H1 (cell line): ENCODE measurements around the gene GALNT13. TPM values are rescaled to one million over a fixed set of nuclear protein-coding genes. Genes with fewer than 3 reads are reported as not detected.

Experiments used
- CTCF ChIA-PET: fragments of 300-600 bp; sonication (Branson Sonifier 250); formaldehyde crosslinking; loops from one replicate; lab custom pipeline; 2021; ENCODE audit not compliant: partially characterized antibody; lab: Charles Lee
- POLR2A ChIA-PET: fragments of 300-600 bp; sonication (Branson Sonifier 250); formaldehyde crosslinking; loops from one replicate; lab custom pipeline; 2021; ENCODE audit warnings: inconsistent platforms; ENCODE audit not compliant: partially characterized antibody; lab: Charles Lee
- DNase-seq, 2 experiments: peaks; one replicate each; pipeline versions ENCODE4 v3.0.0 to v3.0.0-alpha.2; 2010 to 2022; ENCODE audit warnings: low spot score in 2 of 2, low read depth in 1 of 2, mixed read lengths in 1 of 2
- FAIRE-seq: peaks from 2 replicates; lab custom pipeline; 2011; peaks lifted over from hg19 to GRCh38; lab: Jason Lieb, UNC
- H2AFZ ChIP-seq: 2 replicates; pipeline ENCODE4 v1.8.1; 2012; ENCODE audit warnings: low read length, inconsistent platforms
- H2AK5ac ChIP-seq: 2 replicates; pipeline ENCODE4 v1.6.1; 2013; ENCODE audit warnings: low read depth, low read length
- H2BK120ac ChIP-seq: replicated peaks from 2 replicates; pipeline ENCODE3; 2013; ENCODE audit warnings: low read depth, low read length, inconsistent platforms
- H2BK12ac ChIP-seq: 2 replicates; pipeline ENCODE4 v1.6.1; 2013; ENCODE audit warnings: low read depth, low read length
- H2BK15ac ChIP-seq: 2 replicates; pipeline ENCODE4 v1.6.1; 2013; ENCODE audit warnings: low read length
- H2BK20ac ChIP-seq: 2 replicates; pipeline ENCODE4 v1.6.1; 2013; ENCODE audit warnings: low read length
- H2BK5ac ChIP-seq: 2 replicates; pipeline ENCODE4 v1.6.1; 2013; ENCODE audit warnings: low read depth, low read length
- H3K14ac ChIP-seq: 2 replicates; pipeline ENCODE4 v1.6.1; 2013; ENCODE audit warnings: inconsistent platforms; ENCODE audit not compliant: insufficient read length
- H3K18ac ChIP-seq: 2 replicates; pipeline ENCODE4 v1.6.1; 2013; ENCODE audit warnings: low read length; ENCODE audit errors: extremely low read depth
- H3K23ac ChIP-seq: 2 replicates; pipeline ENCODE4 v1.6.1; 2013; ENCODE audit warnings: inconsistent platforms; ENCODE audit not compliant: insufficient read length
- H3K23me2 ChIP-seq: 2 replicates; pipeline ENCODE4 v1.6.1; 2013; ENCODE audit warnings: low read depth, low read length
- H3K27ac ChIP-seq: 2 replicates; pipeline ENCODE4 v1.6.1; 2011; ENCODE audit warnings: low read depth, low read length, inconsistent platforms
- H3K27me3 ChIP-seq, 4 experiments: replicated peaks in 1 of 4; 1 replicate in 1 of 4; 2 replicates in 3 of 4; pipeline versions ENCODE4 v1.6.1 to v1.8.1; 2011 to 2013; ENCODE audit warnings: low read length in 3 of 4, mild to moderate bottlenecking in 3 of 4, inconsistent platforms in 2 of 4, mixed read lengths in 2 of 4, moderate library complexity in 1 of 4; ENCODE audit not compliant: control insufficient read depth in 3 of 4, insufficient read depth in 3 of 4; ENCODE audit errors: extremely low read depth in 1 of 4
- H3K36me3 ChIP-seq, 4 experiments: 2 replicates each; pipeline versions ENCODE4 v1.6.1 to v1.8.1; 2011 to 2013; ENCODE audit warnings: mild to moderate bottlenecking in 4 of 4, low read length in 3 of 4, moderate library complexity in 2 of 4, control low read depth in 1 of 4, inconsistent platforms in 1 of 4; ENCODE audit not compliant: insufficient read depth in 4 of 4, control insufficient read depth in 2 of 4
- H3K4ac ChIP-seq: replicated peaks from 2 replicates; pipeline ENCODE3; 2013; ENCODE audit warnings: low read length, low read depth, mixed read lengths, inconsistent platforms; ENCODE audit not compliant: insufficient read length
- H3K4me1 ChIP-seq, 4 experiments: replicated peaks in 1 of 4; 1 replicate in 1 of 4; 2 replicates in 3 of 4; pipeline versions ENCODE4 v1.6.1 to v1.8.1; 2011 to 2013; ENCODE audit warnings: low read length in 3 of 4, inconsistent platforms in 2 of 4, mixed read lengths in 1 of 4; ENCODE audit not compliant: insufficient read depth in 4 of 4, control insufficient read depth in 3 of 4
- H3K4me2 ChIP-seq, 2 experiments: 2 replicates each; pipeline versions ENCODE4 v1.6.1 to v1.8.1; 2011 to 2013; ENCODE audit warnings: low read depth in 2 of 2, low read length in 2 of 2, control low read depth in 1 of 2, inconsistent platforms in 1 of 2, mild to moderate bottlenecking in 1 of 2; ENCODE audit not compliant: insufficient read depth in 1 of 2
- H3K4me3 ChIP-seq, 4 experiments: fragments of 200-600, 300-600 bp in 1 of 4; sonication (generic), shearing (Covaris generic), sonication (Bioruptor Twin) in 1 of 4; 2 replicates each; pipeline versions ENCODE4 v1.5.1 to v1.8.1; 2011 to 2016; ENCODE audit warnings: low read length in 4 of 4, low read depth in 3 of 4, control low read depth in 2 of 4, inconsistent platforms in 2 of 4, mild to moderate bottlenecking in 2 of 4, mixed read lengths in 1 of 4, moderate library complexity in 1 of 4; ENCODE audit not compliant: insufficient read depth in 2 of 4; ENCODE audit errors: extremely low read depth in 1 of 4
- H3K56ac ChIP-seq: replicated peaks from 2 replicates; pipeline ENCODE3; 2013; ENCODE audit warnings: low read depth, mild to moderate bottlenecking, mixed read lengths, low read length, inconsistent platforms; ENCODE audit not compliant: insufficient read length
- H3K79me1 ChIP-seq: 2 replicates; pipeline ENCODE4 v1.6.1; 2013; ENCODE audit warnings: low read depth, low read length, control low read depth
- H3K79me2 ChIP-seq, 2 experiments: 2 replicates each; pipeline versions ENCODE4 v1.6.1 to v1.8.1; 2012 to 2013; ENCODE audit warnings: low read length in 2 of 2, mild to moderate bottlenecking in 2 of 2, inconsistent platforms in 1 of 2; ENCODE audit not compliant: insufficient read depth in 2 of 2, control insufficient read depth in 1 of 2
- H3K9ac ChIP-seq, 4 experiments: replicated peaks in 1 of 4; 1 replicate in 1 of 4; 2 replicates in 3 of 4; pipeline versions ENCODE4 v1.6.1 to v1.8.1; 2011 to 2013; ENCODE audit warnings: low read depth in 3 of 4, low read length in 3 of 4, control low read depth in 2 of 4, mild to moderate bottlenecking in 2 of 4, moderate library complexity in 2 of 4, inconsistent platforms in 1 of 4; ENCODE audit errors: extremely low read depth in 1 of 4
- H3K9me3 ChIP-seq, 2 experiments: 2 replicates each; pipeline versions ENCODE4 v1.6.1 to v1.8.1; 2012 to 2013; ENCODE audit warnings: mild to moderate bottlenecking in 2 of 2, moderate library complexity in 2 of 2, control low read depth in 1 of 2, inconsistent platforms in 1 of 2, low read depth in 1 of 2, low read length in 1 of 2, mixed read lengths in 1 of 2; ENCODE audit not compliant: insufficient read depth in 2 of 2
- H4K20me1 ChIP-seq, 2 experiments: replicated peaks in 1 of 2; 2 replicates each; pipeline versions ENCODE3 to v1.8.1; 2011 to 2013; ENCODE audit warnings: inconsistent platforms in 2 of 2, low read length in 2 of 2, mild to moderate bottlenecking in 1 of 2; ENCODE audit not compliant: insufficient read depth in 2 of 2, control insufficient read depth in 1 of 2
- H4K5ac ChIP-seq: 2 replicates; pipeline ENCODE4 v1.6.1; 2013; ENCODE audit warnings: low read length, low read depth, mixed read lengths, inconsistent platforms; ENCODE audit not compliant: insufficient read length
- H4K8ac ChIP-seq: 2 replicates; pipeline ENCODE4 v1.8.0; 2013; ENCODE audit warnings: mild to moderate bottlenecking, moderate library complexity, low read length, inconsistent platforms; ENCODE audit not compliant: insufficient read depth; ENCODE audit errors: extremely low read depth
- H4K91ac ChIP-seq: replicated peaks from 2 replicates; pipeline ENCODE3; 2013; ENCODE audit warnings: low read length, mixed read lengths, inconsistent platforms; ENCODE audit not compliant: insufficient read length
- CHD1 ChIP-seq: IDR thresholded peaks from 2 replicates; pipeline ENCODE4 v1.6.1; 2012; ENCODE audit warnings: low read depth, low read length, improper control_type of control experiment
- CTBP2 ChIP-seq: IDR thresholded peaks from 2 replicates; pipeline ENCODE4 v1.7.0; 2011; ENCODE audit warnings: borderline replicate concordance, mild to moderate bottlenecking, moderate library complexity, mixed read lengths, low read length; ENCODE audit not compliant: insufficient read depth, insufficient read length
- EGR1 ChIP-seq: IDR thresholded peaks from 2 replicates; pipeline ENCODE4 v1.6.1; 2011; ENCODE audit warnings: low read depth, low read length, borderline replicate concordance
- EZH2 ChIP-seq: fragments of 200-600 bp; sonication (generic); IDR thresholded peaks from 2 replicates; pipeline ENCODE4 v1.7.1; 2012; ENCODE audit warnings: low read depth, mild to moderate bottlenecking, moderate library complexity, low read length, inconsistent platforms; ENCODE audit not compliant: severe bottlenecking
- GABPA ChIP-seq: IDR thresholded peaks from 2 replicates; pipeline ENCODE4 v1.6.1; 2011; ENCODE audit warnings: mild to moderate bottlenecking, low read length, moderate library complexity, borderline replicate concordance; ENCODE audit not compliant: insufficient read depth
- JUN ChIP-seq: IDR thresholded peaks from 2 replicates; pipeline ENCODE4 v1.6.1; 2011; ENCODE audit warnings: low read depth, mild to moderate bottlenecking, improper control_type of control experiment, low read length
- JUND ChIP-seq: IDR thresholded peaks from 2 replicates; pipeline ENCODE4 v1.6.1; 2011; ENCODE audit warnings: mild to moderate bottlenecking, improper control_type of control experiment, low read length
- POLR2A ChIP-seq, 2 experiments: IDR thresholded peaks; 1 replicate in 1 of 2; 2 replicates in 1 of 2; pipeline ENCODE4 v1.6.1; 2011; ENCODE audit warnings: low read depth in 2 of 2, low read length in 2 of 2, mild to moderate bottlenecking in 2 of 2; ENCODE audit errors: control extremely low read depth in 1 of 2
- RFX5 ChIP-seq: IDR thresholded peaks from 2 replicates; pipeline ENCODE4 v1.6.1; 2011; ENCODE audit warnings: low read depth, low read length, improper control_type of control experiment, borderline replicate concordance
- RXRA ChIP-seq: IDR thresholded peaks from 2 replicates; pipeline ENCODE4 v1.6.1; 2011; ENCODE audit warnings: low read depth, mild to moderate bottlenecking, low read length, moderate library complexity; ENCODE audit not compliant: insufficient read depth
- SIN3A ChIP-seq, 2 experiments: IDR thresholded peaks in 1 of 2; conservative IDR thresholded peaks in 1 of 2; 2 replicates each; pipeline ENCODE4 v1.6.1; 2011 to 2012; ENCODE audit warnings: low read length in 2 of 2, improper control_type of control experiment in 1 of 2, low read depth in 1 of 2, mild to moderate bottlenecking in 1 of 2
- SIRT6 ChIP-seq: IDR thresholded peaks from one replicate; pipeline ENCODE4 v1.7.1; 2012; ENCODE audit warnings: low read length, inconsistent platforms
- SIX5 ChIP-seq: IDR thresholded peaks from 2 replicates; pipeline ENCODE4 v1.6.1; 2011; ENCODE audit warnings: mild to moderate bottlenecking, low read depth, low read length
- YY1 ChIP-seq: IDR thresholded peaks from 2 replicates; pipeline ENCODE4 v1.6.1; 2011; ENCODE audit warnings: low read depth, mild to moderate bottlenecking, low read length
- WGBS, 2 experiments: shearing (Covaris generic) in 1 of 2; methylation state at CpG; one replicate each; pipeline versions ENCODE4 v1.1.6 to v1.1.7; 2013 to 2015; ENCODE audit warnings: low lambda C conversion rate in 2 of 2, mixed read lengths in 2 of 2, inconsistent platforms in 1 of 2, low coverage in 1 of 2, missing lambda C conversion rate in 1 of 2; ENCODE audit not compliant: insufficient replicate concordance in 2 of 2, insufficient coverage in 1 of 2, insufficient read length in 1 of 2; ENCODE audit errors: extremely low coverage in 1 of 2, missing lambda C conversion rate in 1 of 2; 5-methylcytosine and 5-hydroxymethylcytosine counted together
- polyA plus RNA-seq, 7 experiments: library from polyadenylated mRNA; depleted of rRNA in 3 of 7; stranded (reverse) in 5 of 7; unstranded in 2 of 7; fragments of >200 nt in 5 of 7; fragments of 200-250 nt in 2 of 7; gene quantifications; 1 replicate in 5 of 7; 2 replicates in 1 of 7; 4 replicates in 1 of 7; pipeline versions ENCODE4 v1.2.1 to v1.2.3, GENCODE V29; 2011 to 2013; ENCODE audit warnings: missing spikeins in 2 of 7, mixed read lengths in 2 of 7
- total RNA-seq: library from RNA; stranded (reverse); fragmentation: NEBNext Ultra II Directional; extraction: Animal tissue kit (Norgen Biotek cat#: 25700); gene quantifications from 2 replicates; pipeline ENCODE4 v1.2.1, GENCODE V29; 2021
- TF ChIP-seq, protein P1 (sequence below): IDR thresholded peaks from 2 replicates; pipeline ENCODE4 v1.6.1; 2012; ENCODE audit warnings: inconsistent platforms

The GALNT13 gene
- total and polyA plus RNA-seq, 2 of the 8 experiments (the other 6 are each of a cell fraction or from before 2014, with no cell fraction given), result 3.2 to 9.6 TPM

DNA sequence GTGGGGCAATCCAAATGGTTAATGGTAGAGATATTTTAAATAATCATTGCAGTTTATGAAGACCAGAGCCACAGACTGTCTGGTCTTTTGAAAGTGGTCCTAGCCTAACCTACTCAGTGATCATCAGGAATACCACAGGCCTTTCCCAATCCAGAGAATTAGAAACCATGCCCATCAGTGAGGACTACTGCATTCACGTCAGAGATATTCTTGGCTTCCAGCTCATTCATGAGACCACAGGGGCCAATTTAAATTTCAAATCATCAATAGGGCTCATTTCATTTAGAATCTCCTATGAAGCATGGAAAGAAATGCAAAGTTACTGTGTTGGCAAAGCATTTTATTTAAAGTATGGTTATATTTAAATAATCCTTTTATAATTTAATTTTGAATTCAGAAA is 464.5 kb downstream of the GALNT13 start:
- peaks cover 0 to 9% (median 4%) of the 10 kb centered on the region in 4 experiments; a peak in 2 of 7 replicates for H3K4me1 ChIP-seq
- no peak overlapping the region for H4K91ac ChIP-seq
- H2BK20ac ChIP-seq, result no peak overlapping the region
- no peaks in the 10 kb centered on the region for H3K36me3 ChIP-seq
- no peak overlapping the region for H4K8ac ChIP-seq
- no peak overlapping the region for H3K23ac ChIP-seq
- DNase-seq (no peak), FAIRE-seq (no peak)
- H3K79me1 ChIP-seq, result no peaks in the 10 kb centered on the region
- H3K27ac ChIP-seq, result no peak overlapping the region; the same call in 1 of the 2 replicates
- no peak overlapping the region for H4K5ac ChIP-seq
- H3K14ac ChIP-seq, result no peak overlapping the region
- peak overlapping the region in 1 of 2 experiments; percentile 37; a peak in 1 of 4 replicates for H3K4me2 ChIP-seq
- ChIA-PET POLR2A (interaction anchor here (0.6 kb wide), 1 partner anchor 29 kb away, joined by 3 read pairs; no protein-coding TSS in a partner anchor), CTCF (no interaction called here)
- H3K4me3 ChIP-seq, result no peak overlapping the region
- no peaks in the 10 kb centered on the region for H3K27me3 ChIP-seq
- H3K4ac ChIP-seq, result no peak overlapping the region
- no peaks in the 10 kb centered on the region for H3K79me2 ChIP-seq
- H2BK15ac ChIP-seq, result no peak overlapping the region
- H3K56ac ChIP-seq, result no peak overlapping the region
- no peaks in the 10 kb centered on the region for H3K9me3 ChIP-seq
- H2BK12ac ChIP-seq, result no peak overlapping the region
- no peaks in the 10 kb centered on the region for H3K23me2 ChIP-seq
- no peak overlapping the region for H3K9ac ChIP-seq
- WGBS, 2 experiments, result 25% methylated on average over 1 of the region's 1 CpG; no CpG with 5 or more reads in 1 of the 2 experiments
- H2AK5ac ChIP-seq, result no peak overlapping the region
- H2AFZ ChIP-seq, result no peak overlapping the region
- H2BK5ac ChIP-seq, result no peak overlapping the region
- H2BK120ac ChIP-seq, result no peak overlapping the region
- H3K18ac ChIP-seq, result no peak overlapping the region
- H4K20me1 ChIP-seq, result no peaks in the 10 kb centered on the region
- TF ChIP-seq SIN3A (conservative IDR thresholded peaks at IDR 0.05 in 1 of 2, IDR thresholded peaks at IDR 0.05 in 1 of 2; ENCODE audit: low read depth in 1 of 2, low read length in 2 of 2) (no peak), JUND (no peak), CTBP2 (no peak), YY1 (no peak), JUN (no peak), SIRT6 (no peak), SIX5 (no peak), RFX5 (no peak), EZH2 (no peak), EGR1 (no peak), RXRA (no peak), GABPA (no peak), CHD1 (no peak), POLR2A (IDR thresholded peaks at IDR 0.05; ENCODE audit: control extremely low read depth in 1 of 2, low read depth in 2 of 2, low read length in 2 of 2) (no peak)
- TF ChIP-seq, protein P1, sequence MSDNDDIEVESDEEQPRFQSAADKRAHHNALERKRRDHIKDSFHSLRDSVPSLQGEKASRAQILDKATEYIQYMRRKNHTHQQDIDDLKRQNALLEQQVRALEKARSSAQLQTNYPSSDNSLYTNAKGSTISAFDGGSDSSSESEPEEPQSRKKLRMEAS, result no peak
